ENCODE results near the gene STK32A. TPM values are rescaled to one million over a fixed set of nuclear protein-coding genes. Genes with fewer than 3 reads are reported as not detected.

The STK32A gene
- polyA plus RNA-seq, 1 donor (not counting 4 experiments of a cell fraction or from before 2014, with no cell fraction given): 0.01 TPM

DNA sequence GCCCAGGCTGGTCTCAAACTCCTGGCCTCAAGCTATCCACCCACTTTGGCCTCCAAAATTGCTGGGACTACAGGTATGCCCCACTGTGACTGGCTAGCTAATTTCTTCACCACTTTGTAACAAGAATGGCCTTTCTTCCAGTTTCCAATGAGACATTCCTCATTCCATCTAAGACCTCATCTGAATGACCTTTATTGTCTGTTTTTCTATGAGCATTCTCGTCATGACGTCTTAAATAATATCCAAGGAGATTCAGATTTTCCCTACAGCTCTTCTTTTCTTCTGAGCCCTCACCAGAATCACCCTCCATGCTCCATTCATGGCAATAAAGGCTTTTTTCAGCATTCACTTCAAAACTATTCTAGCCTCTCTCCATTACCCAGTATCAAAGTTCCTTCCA is 30.2 kb upstream of the STK32A start:
- no peak for FAIRE-seq

GRCh38 chr5:147208134-147208533 is 26.7 kb upstream of the STK32A start:
- Histone ChIP-seq H3K9ac (ENCODE audit: control insufficient read depth, extremely low read depth, insufficient read depth, low read length) (no peak overlapping the region), H3K79me2 (ENCODE audit: control insufficient read depth, insufficient read depth, low read length) (no peaks in the 10 kb centered on the region), H3K4me1 (ENCODE audit: control insufficient read depth, extremely low read depth, insufficient read depth, low read length) (no peaks in the 10 kb centered on the region), H3K9me1 (ENCODE audit: control insufficient read depth, extremely low read depth, insufficient read depth, low read length) (no peaks in the 10 kb centered on the region), H2AFZ (ENCODE audit: control insufficient read depth, low read length) (no peak overlapping the region), H3K4me2 (ENCODE audit: control insufficient read depth, extremely low read depth, insufficient read depth, low read depth, low read length) (no peak overlapping the region), H4K20me1 (ENCODE audit: control insufficient read depth, extremely low read depth, insufficient read depth, low read length) (no peaks in the 10 kb centered on the region), H3K9me3 (ENCODE audit: control insufficient read depth, low read depth, low read length) (no peaks in the 10 kb centered on the region), H3K27ac (ENCODE audit: control insufficient read depth, insufficient read depth, low read length) (no peak overlapping the region), H3K4me3 (ENCODE audit: control insufficient read depth in 2 of 3, extremely low read depth in 1 of 3, insufficient read depth in 2 of 3, low read depth in 1 of 3, low read length in 3 of 3) (no peak overlapping the region), H3K27me3 (ENCODE audit: control insufficient read depth, extremely low read depth, insufficient read depth, low read length) (no peaks in the 10 kb centered on the region), H3K36me3 (ENCODE audit: control insufficient read depth in 2 of 2, extremely low read depth in 1 of 2, insufficient read depth in 2 of 2, low read length in 2 of 2) (no peaks in the 10 kb centered on the region)
- TF ChIP-seq EZH2 (IDR thresholded peaks at IDR 0.05; ENCODE audit: low read length) (no peak), CTCF (optimal IDR thresholded peaks at IDR 0.05 in 1 of 3, IDR thresholded peaks at IDR 0.05 in 1 of 3, conservative IDR thresholded peaks at IDR 0.05 in 1 of 3; ENCODE audit: extremely low read depth in 1 of 3, insufficient read depth in 2 of 3, low read length in 3 of 3) (no peak)
- DNase-seq (ENCODE audit: low read depth, low spot score) (no peak), FAIRE-seq (no peak)
- dilution Hi-C loops (cut with MboI; ENCODE audit: extremely low pct_ligation_motif_present, low sequenced_read_pairs): no loop called here

More for the DNA sequence above, 30.2 kb upstream of the STK32A start:
- TF ChIP-seq CTCF (optimal IDR thresholded peaks at IDR 0.05 in 1 of 3, IDR thresholded peaks at IDR 0.05 in 1 of 3, conservative IDR thresholded peaks at IDR 0.05 in 1 of 3; ENCODE audit: extremely low read depth in 1 of 3, insufficient read depth in 2 of 3, low read length in 3 of 3) (no peak), EZH2 (IDR thresholded peaks at IDR 0.05; ENCODE audit: low read length) (no peak)
- H3K4me3 ChIP-seq (ENCODE audit: control insufficient read depth in 2 of 3, extremely low read depth in 1 of 3, insufficient read depth in 2 of 3, low read depth in 1 of 3, low read length in 3 of 3): no peak overlapping the region
- H3K79me2 ChIP-seq (ENCODE audit: control insufficient read depth, insufficient read depth, low read length): no peaks in the 10 kb centered on the region
- dilution Hi-C loops (cut with MboI; ENCODE audit: extremely low pct_ligation_motif_present, low sequenced_read_pairs): no loop called here
- no peaks in the 10 kb centered on the region for H3K4me1 ChIP-seq (ENCODE audit: control insufficient read depth, extremely low read depth, insufficient read depth, low read length)
- H2AFZ ChIP-seq (ENCODE audit: control insufficient read depth, low read length): no peak overlapping the region
- H3K4me2 ChIP-seq (ENCODE audit: control insufficient read depth, extremely low read depth, insufficient read depth, low read depth, low read length): no peak overlapping the region
- H3K9ac ChIP-seq (ENCODE audit: control insufficient read depth, extremely low read depth, insufficient read depth, low read length): no peak overlapping the region
- no peaks in the 10 kb centered on the region for H3K36me3 ChIP-seq (ENCODE audit: control insufficient read depth in 2 of 2, extremely low read depth in 1 of 2, insufficient read depth in 2 of 2, low read length in 2 of 2)
- H3K9me3 ChIP-seq (ENCODE audit: control insufficient read depth, low read depth, low read length): no peaks in the 10 kb centered on the region
- H3K27me3 ChIP-seq (ENCODE audit: control insufficient read depth, extremely low read depth, insufficient read depth, low read length): no peaks in the 10 kb centered on the region
- no peaks in the 10 kb centered on the region for H3K9me1 ChIP-seq (ENCODE audit: control insufficient read depth, extremely low read depth, insufficient read depth, low read length)
- H3K27ac ChIP-seq (ENCODE audit: control insufficient read depth, insufficient read depth, low read length): no peak overlapping the region
- DNase-seq (ENCODE audit: low read depth, low spot score): no peak
- no peaks in the 10 kb centered on the region for H4K20me1 ChIP-seq (ENCODE audit: control insufficient read depth, extremely low read depth, insufficient read depth, low read length)

Measured in keratinocyte (primary cell).